GM10847 (cell line): ENCODE data around the gene IL22RA1.

Source experiments
- POLR2A ChIP-seq: IDR thresholded peaks from 2 replicates; pipeline ENCODE4 v1.6.1; 2011; ENCODE audit not compliant: insufficient read length; ENCODE audit errors: extremely low read depth

IL22RA1 gene, protein sequence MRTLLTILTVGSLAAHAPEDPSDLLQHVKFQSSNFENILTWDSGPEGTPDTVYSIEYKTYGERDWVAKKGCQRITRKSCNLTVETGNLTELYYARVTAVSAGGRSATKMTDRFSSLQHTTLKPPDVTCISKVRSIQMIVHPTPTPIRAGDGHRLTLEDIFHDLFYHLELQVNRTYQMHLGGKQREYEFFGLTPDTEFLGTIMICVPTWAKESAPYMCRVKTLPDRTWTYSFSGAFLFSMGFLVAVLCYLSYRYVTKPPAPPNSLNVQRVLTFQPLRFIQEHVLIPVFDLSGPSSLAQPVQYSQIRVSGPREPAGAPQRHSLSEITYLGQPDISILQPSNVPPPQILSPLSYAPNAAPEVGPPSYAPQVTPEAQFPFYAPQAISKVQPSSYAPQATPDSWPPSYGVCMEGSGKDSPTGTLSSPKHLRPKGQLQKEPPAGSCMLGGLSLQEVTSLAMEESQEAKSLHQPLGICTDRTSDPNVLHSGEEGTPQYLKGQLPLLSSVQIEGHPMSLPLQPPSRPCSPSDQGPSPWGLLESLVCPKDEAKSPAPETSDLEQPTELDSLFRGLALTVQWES

DNA sequence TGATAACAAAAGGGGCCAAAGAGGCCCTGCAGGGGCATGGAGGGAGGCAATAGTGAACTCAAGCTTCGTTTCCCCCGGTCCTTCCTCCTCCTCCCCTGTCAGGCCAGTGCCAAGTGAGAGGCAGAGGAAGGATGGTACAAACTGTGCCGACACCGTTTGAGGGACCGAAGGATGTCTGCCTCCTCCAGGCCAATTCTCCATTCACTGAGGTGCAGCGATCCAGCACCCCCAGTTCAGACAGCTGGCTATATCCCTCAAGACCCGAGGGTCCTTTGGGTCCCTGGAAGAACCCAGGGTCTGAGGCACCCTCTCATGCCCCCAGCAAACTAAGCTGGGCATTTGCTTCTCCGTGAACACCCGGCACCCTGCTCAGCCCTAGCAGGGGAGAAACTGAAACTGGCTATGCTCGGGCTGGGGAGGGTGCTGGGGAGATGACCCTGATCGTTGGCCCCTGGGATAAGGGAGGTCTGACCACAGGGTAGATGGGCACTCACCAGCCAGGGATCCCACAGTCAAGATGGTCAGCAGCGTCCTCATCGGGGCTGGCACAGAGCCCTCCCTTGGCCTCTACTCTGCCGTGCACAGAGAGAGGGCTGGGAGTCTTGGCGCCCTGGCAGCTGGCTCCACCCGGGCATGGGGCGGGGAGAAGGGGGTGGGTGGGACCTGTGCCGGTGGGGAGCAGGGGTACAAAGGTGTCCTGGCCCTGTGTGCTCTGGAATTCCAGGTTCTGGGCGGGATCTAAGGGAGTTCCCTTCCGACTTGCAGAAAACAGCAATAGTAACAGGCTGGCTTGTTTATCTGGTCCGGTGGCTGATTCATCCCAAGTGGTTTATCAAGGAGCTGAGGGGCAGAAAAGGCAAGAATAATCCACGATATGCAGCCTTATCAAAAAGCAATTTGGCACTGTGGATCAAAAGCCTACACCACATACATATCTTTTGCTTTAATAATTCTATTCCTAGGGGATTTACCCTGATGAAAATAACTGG, at the start of gene IL22RA1:
TSS of gene IL22RA1 (minus strand) at position 595 of the 989 bp plus-strand sequence. CDS start at position 537, 58 bp downstream.
- no peak for TF ChIP-seq POLR2A

DNA sequence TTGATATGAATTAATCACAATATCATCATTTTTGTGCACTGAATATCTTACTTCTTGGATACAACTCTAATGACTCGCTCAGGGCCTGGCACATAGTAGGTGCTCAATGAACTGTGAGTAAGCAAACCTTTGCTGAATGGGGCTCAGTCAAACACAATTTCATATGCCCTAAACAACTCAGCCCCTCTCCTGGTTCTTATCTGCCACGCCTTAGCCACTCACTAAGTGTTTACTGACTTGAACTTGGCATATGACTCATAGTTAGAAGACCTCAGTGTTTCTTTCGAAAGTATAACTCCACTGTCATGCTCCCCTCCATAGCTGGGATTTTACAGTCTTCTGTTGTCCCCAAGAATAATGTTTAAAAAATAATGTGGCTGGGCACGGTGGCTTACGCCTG, 48.9 kb upstream of the IL22RA1 start:
- no peak for TF ChIP-seq POLR2A

DNA sequence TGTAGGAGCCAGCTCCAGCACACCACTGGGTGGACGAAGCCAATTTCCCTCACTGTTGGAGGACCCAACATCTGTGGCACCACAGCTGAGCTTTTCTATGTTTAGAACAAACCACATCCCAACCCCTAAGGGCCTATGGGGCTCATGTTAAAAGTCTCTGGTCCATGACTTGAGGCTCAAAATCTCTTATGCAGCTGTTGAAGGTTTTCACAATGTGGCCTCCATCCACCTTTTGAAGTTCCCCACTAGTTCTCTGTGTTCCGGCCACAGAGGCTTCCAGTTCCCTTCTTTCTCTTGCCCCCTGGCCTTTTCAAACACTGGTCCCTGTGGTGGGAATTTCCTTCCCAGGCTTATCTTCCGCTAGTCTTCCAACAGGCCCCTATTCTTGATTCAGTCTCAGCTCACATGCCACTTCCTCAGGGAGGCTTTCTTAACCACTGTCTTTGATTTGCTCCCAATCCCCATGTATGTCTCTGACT, 48.1 kb upstream of the IL22RA1 start:
- TF ChIP-seq POLR2A, result no peak

DNA sequence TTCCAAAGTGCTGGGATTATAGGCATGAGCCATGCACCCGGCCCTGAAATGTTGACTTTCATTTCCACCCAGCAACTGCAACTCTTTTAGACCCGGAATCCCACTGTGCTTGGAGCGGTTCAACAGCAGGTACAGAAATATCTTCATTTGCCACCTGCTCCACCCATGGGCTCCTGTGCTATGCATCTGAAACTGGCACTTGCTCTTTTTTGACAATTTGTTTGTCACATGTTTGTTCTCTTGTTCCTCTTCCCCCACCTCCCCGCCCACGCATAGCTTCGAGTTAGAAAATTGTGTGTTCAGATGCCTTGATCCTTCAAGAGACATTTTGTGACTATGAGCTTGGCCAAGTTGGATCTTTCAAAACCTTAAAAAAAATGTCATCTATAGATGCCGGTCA, 46.6 kb upstream of the IL22RA1 start:
- no peak for TF ChIP-seq POLR2A

DNA sequence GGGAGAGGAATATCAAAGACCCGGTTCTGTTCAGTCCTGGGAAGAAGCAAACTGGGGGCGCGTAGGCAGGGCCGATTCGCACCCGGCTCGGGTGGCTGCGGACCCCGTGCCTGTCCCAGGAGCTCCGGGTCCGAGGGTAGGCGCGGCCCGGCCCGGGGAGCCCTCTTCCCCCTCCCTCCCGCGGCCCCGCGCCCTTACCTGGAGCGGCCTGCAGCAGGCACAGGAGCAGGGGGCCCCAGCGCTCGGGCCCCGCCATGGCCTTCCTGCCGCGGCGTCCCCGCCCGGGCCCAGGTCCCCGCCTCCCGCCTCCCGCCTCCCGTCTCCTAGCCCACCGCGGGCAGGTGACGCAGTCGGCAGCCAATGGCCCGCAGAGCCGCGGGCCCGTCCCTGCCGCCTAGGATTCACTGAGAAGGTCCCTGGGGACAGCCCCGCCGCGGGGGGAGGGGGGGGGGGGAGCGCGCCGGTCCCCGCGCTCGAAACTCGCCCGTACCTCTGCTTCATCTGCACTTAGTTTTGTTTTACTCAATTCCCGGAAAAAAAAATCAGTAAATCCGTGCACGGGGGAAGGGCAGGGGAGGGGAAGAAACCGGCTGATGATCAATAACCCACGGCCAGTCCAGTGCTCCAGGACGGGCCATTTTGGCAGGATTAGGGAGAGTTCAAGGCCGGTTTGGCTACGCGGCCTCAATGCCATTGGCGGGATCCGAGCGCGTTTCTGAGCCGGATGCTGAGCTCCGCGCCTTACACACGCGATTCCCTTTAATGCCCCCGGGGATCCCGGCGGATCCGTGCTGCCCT, 44.3 kb upstream of the IL22RA1 start, which contains the start of gene IFNLR1:
TSS of gene IFNLR1 (minus strand) at position 297 of the 798 bp plus-strand sequence. CDS start at position 256, 41 bp downstream.
- no peak for TF ChIP-seq POLR2A

DNA sequence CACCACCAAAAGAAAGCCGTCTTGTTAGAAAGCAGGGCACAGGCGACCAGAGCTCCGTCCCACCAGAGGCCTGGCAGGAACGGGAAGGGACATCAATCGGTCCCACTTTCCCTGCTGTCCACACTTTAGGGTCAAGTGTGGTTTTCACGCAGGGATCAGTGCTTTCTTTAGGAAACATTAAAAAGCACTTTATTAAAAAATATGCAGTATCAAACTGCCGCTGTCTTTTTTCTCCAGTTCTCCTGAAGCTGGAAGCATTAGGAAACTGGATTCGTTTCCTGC, 43.7 kb upstream of the IL22RA1 start:
- TF ChIP-seq POLR2A, result no peak

DNA sequence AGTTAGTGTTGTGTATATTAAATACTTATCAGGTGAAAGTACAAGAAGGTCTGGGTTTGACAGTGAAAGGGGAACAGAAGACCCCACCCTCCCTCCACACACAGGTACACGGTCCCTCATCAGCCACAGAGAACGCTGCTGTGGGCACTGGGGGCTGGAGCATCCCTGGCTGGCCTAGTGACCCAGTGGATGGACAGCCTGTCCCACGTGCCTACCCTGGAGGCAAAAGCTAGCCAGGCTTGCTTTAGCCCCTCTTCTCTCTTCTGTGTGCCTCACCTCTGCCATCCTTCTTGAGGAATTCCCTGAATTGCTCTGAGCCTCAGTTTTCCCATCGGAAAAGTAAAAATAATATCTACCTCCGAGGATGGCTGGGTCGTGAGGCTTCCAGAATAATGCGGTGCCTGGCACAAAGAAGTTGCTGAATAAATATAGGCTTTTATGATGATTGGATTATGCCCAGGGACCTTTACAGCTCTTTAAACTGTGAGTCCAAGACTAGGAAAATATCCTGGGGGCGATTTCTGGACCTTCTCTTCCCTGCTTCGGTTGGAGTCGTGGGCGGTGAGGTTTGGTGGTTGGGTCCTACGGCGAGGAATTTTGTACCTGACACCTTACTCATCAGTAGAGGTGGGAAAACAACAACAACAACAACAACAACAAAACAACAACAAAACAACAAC, 43.2 kb upstream of the IL22RA1 start:
- TF ChIP-seq POLR2A, result no peak

DNA sequence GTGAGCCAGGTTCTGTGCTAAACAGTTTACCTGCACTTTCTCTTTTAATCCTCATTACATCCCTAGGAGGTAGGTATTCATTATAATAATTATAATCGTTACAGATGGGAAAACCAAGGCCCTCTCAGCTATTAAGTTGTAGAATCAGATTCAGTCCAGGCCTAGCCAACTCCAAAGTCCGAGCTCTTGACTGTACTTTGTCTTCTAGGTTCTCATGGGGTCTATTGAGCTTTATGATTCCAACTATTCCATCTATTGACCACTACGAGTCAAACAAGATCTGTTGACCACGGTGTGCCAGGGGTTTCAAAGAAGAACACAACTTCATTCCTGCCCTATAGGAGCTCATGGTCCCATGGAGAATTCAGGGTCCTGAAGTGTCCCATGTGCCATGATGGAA, 42.1 kb upstream of the IL22RA1 start:
- TF ChIP-seq POLR2A, result no peak

DNA sequence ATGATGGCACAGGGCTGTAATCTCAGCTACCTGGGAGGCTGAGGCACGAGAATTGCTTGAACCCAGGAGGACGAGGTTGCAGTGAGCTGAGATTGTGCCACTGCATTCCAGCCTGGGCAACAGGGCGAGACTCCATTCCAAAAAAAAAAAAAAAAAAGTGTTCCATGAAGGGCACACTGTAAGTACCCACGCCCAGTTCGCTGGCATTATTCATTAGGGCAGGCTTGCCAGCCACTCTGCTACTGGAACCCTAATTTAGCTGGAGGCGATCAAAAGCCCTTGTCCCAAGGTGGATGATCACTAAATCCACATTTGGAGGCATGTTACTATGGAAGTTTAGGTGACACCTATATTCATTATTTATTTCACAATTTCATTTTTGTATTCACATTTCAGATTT, 39.1 kb upstream of the IL22RA1 start:
- TF ChIP-seq POLR2A, result no peak

DNA sequence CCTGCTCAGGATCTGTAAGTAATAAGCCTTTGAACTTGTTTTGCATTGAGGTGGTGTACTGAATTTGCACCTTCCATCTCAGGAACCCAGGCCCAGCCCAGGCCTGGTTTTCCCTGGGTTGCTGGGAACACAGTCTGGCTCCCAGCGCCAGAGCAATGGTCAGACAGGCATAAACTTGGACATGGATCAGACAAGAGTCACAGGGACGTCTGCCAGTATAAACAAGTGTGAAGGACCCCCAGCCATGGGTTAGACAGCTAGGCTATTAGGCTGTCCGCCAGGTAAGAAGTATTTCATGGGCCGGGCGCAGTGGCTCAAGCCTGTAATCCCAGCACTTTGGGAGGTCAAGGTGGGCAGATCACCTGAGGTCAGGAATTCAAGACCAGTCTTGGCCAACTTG, 38.7 kb upstream of the IL22RA1 start:
- TF ChIP-seq POLR2A, result no peak

DNA sequence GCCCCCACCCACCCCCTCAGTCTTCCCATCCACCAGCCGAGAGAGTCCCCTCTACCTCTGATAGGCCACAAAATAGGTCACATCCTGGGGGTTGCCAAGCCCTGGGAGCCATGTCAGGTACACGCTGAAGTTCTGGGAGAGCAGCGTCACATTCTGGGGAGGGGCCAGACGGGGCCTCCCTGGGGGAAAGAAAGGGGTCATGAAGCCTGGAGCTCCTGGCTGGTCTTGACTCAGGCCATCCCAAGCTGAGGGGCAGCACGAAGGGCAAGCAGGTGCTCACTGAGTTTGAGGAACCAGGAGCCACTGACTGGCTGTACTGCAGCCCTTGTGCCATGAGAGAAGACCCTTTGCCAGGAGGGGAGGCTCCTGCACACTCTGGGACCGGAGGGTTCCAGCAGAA, 37.7 kb upstream of the IL22RA1 start:
- TF ChIP-seq POLR2A, result no peak

DNA sequence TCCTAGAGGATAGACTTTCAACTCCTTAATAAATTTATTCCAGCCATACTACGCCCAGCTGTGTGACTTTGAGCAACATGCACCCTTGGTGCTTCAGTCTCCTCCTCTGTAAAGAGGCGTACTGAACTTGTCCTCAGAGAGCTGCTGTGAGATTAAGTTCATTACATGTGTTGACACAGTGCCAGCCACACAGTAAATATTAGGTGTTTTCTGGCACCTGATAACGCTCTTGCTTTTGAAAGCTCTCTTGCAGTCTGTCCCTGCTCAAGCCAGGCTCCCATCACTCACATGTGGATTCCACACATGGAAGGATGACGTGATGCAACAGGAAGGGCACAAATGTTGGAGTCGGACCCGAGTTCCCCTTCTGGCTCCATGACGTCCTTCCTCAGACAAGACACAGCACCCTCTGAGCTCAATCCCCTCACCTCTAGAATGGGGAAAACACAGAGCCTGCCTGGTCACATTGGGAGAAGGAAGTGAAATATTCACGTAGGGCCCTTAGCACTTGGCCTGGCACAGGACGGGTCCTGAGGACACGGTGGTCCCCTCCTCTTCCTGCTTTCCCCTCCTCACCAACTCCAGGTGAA, 36.4 kb upstream of the IL22RA1 start:
- no peak for TF ChIP-seq POLR2A

DNA sequence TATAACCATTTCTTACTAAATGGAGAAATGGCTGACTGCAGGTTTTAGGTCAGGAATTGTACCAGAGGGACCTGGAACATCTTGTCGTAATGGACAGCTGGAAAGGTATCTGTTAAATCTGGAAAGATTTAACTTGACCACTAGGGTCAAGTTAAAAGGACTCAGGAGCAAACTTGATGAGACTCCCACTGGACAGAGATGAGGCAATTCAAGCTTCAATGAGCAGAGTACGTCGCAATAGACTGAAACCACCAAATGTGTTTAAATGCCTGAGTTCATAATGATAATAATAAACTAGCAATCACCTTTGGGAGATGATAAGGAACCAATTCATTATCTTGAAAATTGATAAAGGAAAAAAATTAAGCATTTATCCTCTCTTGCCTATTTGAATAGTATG, 35.5 kb upstream of the IL22RA1 start:
- TF ChIP-seq POLR2A, result no peak

DNA sequence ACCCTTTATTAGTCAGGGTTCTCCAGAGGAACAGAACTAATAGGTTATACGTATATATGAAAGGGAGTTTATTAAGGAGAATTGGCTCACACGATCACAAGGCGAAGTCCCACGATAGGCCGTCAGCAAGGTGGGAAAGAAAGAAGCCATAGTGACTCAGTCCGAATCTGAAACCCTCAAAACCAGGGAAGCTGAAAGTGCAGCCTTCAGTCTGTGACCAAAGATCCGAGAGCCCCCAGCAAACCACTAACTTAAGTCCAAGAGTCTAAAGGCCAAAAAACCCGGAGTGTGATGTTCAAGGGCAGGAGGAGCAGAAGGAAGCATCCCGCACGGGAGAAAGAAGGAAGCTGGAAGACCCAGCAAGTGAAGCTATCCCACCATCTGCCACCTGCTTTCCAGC, 34.2 kb upstream of the IL22RA1 start:
- TF ChIP-seq POLR2A, result no peak
